GM12892 (cell line): ENCODE results near the gene RNMT.

ENCODE experiments used
- POLR2A ChIP-seq: IDR thresholded peaks from 2 replicates; pipeline ENCODE4 v1.6.1; 2011; ENCODE audit warnings: low read depth, low read length, control low read depth
- TAF1 ChIP-seq: IDR thresholded peaks from 2 replicates; pipeline ENCODE4 v1.6.1; 2011; ENCODE audit warnings: low read depth, mild to moderate bottlenecking, control low read depth, low read length, borderline replicate concordance

DNA sequence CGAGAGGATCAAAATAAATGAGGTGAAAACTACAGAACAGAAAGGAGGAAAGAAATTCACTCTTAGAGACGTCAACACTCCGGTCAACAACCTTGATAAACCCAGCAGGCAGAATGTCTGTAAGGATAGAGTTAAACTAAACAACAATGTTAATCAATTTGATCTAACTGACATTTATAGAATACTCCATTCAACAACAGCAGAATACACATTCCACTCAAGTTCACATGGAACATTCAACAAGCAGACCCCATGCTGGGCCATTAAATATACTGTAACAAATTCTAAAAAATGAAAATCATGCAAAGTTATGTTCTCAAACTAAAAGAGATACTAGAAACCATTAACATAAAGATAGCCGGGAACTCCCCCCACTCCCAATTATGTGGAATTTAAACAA is 41.9 kb upstream of the RNMT start:
- no peak for TF ChIP-seq POLR2A
- TF ChIP-seq TAF1, result no peak
